Measurements from ENCODE around the gene C16orf95.

DNA sequence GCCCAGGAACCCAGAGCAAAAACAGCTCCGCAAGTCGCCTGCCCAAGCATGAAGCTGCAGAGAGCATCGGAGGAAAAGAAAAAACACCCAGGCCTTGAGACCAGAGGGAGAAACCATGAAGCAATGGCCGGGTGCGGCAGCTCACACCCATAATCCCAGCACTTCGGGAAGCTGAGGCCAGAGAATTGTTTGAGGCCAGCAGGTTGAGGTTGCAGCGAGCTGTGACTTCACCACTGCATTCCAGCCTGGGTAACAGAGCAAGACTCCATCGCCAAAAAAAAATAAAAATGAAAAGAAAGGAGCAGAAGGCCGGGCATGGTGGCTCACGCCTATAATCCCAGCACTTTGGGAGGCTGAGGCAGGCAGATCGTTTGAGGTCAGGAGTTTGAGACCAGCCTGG, 40.3 kb downstream of the C16orf95 start:
- TF ChIP-seq, protein P1, sequence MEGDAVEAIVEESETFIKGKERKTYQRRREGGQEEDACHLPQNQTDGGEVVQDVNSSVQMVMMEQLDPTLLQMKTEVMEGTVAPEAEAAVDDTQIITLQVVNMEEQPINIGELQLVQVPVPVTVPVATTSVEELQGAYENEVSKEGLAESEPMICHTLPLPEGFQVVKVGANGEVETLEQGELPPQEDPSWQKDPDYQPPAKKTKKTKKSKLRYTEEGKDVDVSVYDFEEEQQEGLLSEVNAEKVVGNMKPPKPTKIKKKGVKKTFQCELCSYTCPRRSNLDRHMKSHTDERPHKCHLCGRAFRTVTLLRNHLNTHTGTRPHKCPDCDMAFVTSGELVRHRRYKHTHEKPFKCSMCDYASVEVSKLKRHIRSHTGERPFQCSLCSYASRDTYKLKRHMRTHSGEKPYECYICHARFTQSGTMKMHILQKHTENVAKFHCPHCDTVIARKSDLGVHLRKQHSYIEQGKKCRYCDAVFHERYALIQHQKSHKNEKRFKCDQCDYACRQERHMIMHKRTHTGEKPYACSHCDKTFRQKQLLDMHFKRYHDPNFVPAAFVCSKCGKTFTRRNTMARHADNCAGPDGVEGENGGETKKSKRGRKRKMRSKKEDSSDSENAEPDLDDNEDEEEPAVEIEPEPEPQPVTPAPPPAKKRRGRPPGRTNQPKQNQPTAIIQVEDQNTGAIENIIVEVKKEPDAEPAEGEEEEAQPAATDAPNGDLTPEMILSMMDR (IDR thresholded peaks at IDR 0.05) = no peak
- TF ChIP-seq EZH2phosphoT487 (IDR thresholded peaks at IDR 0.05) = no peak
- TF ChIP-seq EZH2 (IDR thresholded peaks at IDR 0.05) = no peak
